K562 (cell line): Measurements from ENCODE around the gene HOXC10.

Source experiments
- MTF1 ChIP-seq: fragments of 250-450 bp; sonication (Bioruptor Pico); IDR thresholded peaks from 2 replicates; pipeline ENCODE4 v1.9.0; 2021; ENCODE audit warnings: moderate library complexity, mild to moderate bottlenecking, inconsistent platforms, borderline replicate concordance
- NBN ChIP-seq: fragments of 450-650 bp; IDR thresholded peaks from 2 replicates; pipeline ENCODE4 v1.6.1; 2016; ENCODE audit warnings: low read depth, mild to moderate bottlenecking
- PHTF2 ChIP-seq: fragments of 250-450 bp; sonication (Bioruptor Pico); IDR thresholded peaks from 2 replicates; pipeline ENCODE4 v1.5.0; 2021; ENCODE audit warnings: mild to moderate bottlenecking
- POLR2A ChIP-seq: fragments of 450-650 bp; conservative IDR thresholded peaks from 2 replicates; pipeline ENCODE4 v1.6.1; 2016
- SRF ChIP-seq, 2 experiments: fragments of 250-450, 450-650 bp in 1 of 2; sonication (Bioruptor Pico) in 1 of 2; sonication (generic) in 1 of 2; formaldehyde crosslinking; IDR thresholded peaks; 2 replicates each; pipeline versions ENCODE4 v1.5.0 to v1.5.1; 2020 to 2022; ENCODE audit warnings: mild to moderate bottlenecking in 1 of 2, missing genetic modification reagents in 1 of 2
- TCF7 ChIP-seq: sonication (generic); IDR thresholded peaks from 2 replicates; pipeline ENCODE4 v1.6.1; 2016; ENCODE audit warnings: antibody characterized with exemption, borderline replicate concordance
- TOE1 ChIP-seq, 2 experiments: fragments of 450-650 bp in 1 of 2; sonication (generic) in 1 of 2; formaldehyde crosslinking in 1 of 2; IDR thresholded peaks; 2 replicates each; pipeline versions ENCODE4 v1.7.1 to v1.8.0; 2016 to 2022; ENCODE audit warnings: borderline replicate concordance in 2 of 2, mild to moderate bottlenecking in 2 of 2, antibody characterized with exemption in 1 of 2, inconsistent platforms in 1 of 2, low read depth in 1 of 2, missing genetic modification reagents in 1 of 2, moderate library complexity in 1 of 2
- ZC3H11A ChIP-seq: IDR thresholded peaks from 2 replicates; pipeline ENCODE4 v1.6.1; 2012; ENCODE audit warnings: low read depth, low read length, improper control_type of control experiment
- ZNF41 ChIP-seq: fragments of 250-450 bp; sonication (Bioruptor Pico); conservative IDR thresholded peaks from 2 replicates; pipeline ENCODE4 v1.4.0; 2020; ENCODE audit warnings: mild to moderate bottlenecking
- TF ChIP-seq, protein P1 (sequence below), 3 experiments: IDR thresholded peaks in 2 of 3; conservative IDR thresholded peaks in 1 of 3; 2 replicates each; pipeline ENCODE4 v1.5.1; 2011 to 2012; ENCODE audit warnings: low read length in 3 of 3, mild to moderate bottlenecking in 3 of 3, control low read depth in 2 of 3, improper control_type of control experiment in 1 of 3, inconsistent platforms in 1 of 3, low read depth in 1 of 3, mixed read lengths in 1 of 3, moderate library complexity in 1 of 3; ENCODE audit not compliant: insufficient read depth in 2 of 3
- TF ChIP-seq, protein P2 (sequence below): sonication (generic); formaldehyde crosslinking; IDR thresholded peaks from 2 replicates; pipeline ENCODE4 v1.8.1; 2022; ENCODE audit warnings: missing genetic modification reagents
- TF ChIP-seq, protein P3 (sequence below): fragments of 450-650 bp; IDR thresholded peaks from 2 replicates; pipeline ENCODE4 v1.6.1; 2016; ENCODE audit warnings: missing biosample characterization, missing genetic modification characterization
- TF ChIP-seq, protein P4 (sequence below), 2 experiments: fragments of 200-800 bp in 1 of 2; sonication (Bioruptor generic) in 1 of 2; sonication (generic) in 1 of 2; formaldehyde crosslinking in 1 of 2; IDR thresholded peaks in 1 of 2; conservative IDR thresholded peaks in 1 of 2; 2 replicates each; pipeline versions ENCODE4 v1.5.0 to v1.6.1; 2016 to 2020; ENCODE audit warnings: missing compliant biosample characterization in 1 of 2, missing genetic modification characterization in 1 of 2, missing genetic modification reagents in 1 of 2

DNA sequence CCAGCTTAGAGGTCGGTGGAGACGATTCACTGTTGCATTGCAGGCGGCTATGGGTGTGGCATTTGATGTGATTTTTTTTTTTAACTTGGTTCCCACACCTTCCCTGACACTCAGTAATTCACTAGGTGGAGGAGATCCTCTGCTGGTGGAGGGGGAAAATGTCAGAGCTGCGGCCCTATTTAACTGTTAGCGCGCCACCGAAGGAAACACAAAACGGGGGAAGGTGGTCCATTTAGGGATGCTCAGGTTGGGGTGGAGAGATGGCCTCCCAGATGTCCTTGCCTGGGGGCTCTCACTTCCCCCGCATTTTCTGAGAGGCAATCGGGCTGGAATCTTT lies 34.5 kb upstream of the HOXC10 start:
- TF ChIP-seq, protein P1, sequence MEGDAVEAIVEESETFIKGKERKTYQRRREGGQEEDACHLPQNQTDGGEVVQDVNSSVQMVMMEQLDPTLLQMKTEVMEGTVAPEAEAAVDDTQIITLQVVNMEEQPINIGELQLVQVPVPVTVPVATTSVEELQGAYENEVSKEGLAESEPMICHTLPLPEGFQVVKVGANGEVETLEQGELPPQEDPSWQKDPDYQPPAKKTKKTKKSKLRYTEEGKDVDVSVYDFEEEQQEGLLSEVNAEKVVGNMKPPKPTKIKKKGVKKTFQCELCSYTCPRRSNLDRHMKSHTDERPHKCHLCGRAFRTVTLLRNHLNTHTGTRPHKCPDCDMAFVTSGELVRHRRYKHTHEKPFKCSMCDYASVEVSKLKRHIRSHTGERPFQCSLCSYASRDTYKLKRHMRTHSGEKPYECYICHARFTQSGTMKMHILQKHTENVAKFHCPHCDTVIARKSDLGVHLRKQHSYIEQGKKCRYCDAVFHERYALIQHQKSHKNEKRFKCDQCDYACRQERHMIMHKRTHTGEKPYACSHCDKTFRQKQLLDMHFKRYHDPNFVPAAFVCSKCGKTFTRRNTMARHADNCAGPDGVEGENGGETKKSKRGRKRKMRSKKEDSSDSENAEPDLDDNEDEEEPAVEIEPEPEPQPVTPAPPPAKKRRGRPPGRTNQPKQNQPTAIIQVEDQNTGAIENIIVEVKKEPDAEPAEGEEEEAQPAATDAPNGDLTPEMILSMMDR (IDR thresholded peaks at IDR 0.05 in 2 of 3, conservative IDR thresholded peaks at IDR 0.05 in 1 of 3; ENCODE audit: insufficient read depth in 2 of 3, low read depth in 1 of 3, low read length in 3 of 3): peak; percentile 32 to 37 (median 35); a peak in 4 of 6 replicates
- TF ChIP-seq, protein P2, sequence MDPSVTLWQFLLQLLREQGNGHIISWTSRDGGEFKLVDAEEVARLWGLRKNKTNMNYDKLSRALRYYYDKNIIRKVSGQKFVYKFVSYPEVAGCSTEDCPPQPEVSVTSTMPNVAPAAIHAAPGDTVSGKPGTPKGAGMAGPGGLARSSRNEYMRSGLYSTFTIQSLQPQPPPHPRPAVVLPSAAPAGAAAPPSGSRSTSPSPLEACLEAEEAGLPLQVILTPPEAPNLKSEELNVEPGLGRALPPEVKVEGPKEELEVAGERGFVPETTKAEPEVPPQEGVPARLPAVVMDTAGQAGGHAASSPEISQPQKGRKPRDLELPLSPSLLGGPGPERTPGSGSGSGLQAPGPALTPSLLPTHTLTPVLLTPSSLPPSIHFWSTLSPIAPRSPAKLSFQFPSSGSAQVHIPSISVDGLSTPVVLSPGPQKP (CRISPR knock-in tag): no peak
- TF ChIP-seq ZC3H11A (no peak), NBN (no peak), MTF1 (CRISPR knock-in tag) (no peak), TCF7 (no peak), SRF (CRISPR knock-in tag; IDR thresholded peaks at IDR 0.05) (no peak), ZNF41 (no peak), POLR2A (no peak), PHTF2 (CRISPR knock-in tag) (no peak), TOE1 (IDR thresholded peaks at IDR 0.05; ENCODE audit: borderline replicate concordance) (no peak), TOE1 (CRISPR knock-in tag; IDR thresholded peaks at IDR 0.05; ENCODE audit: borderline replicate concordance, low read depth) (no peak)
- TF ChIP-seq, protein P3, sequence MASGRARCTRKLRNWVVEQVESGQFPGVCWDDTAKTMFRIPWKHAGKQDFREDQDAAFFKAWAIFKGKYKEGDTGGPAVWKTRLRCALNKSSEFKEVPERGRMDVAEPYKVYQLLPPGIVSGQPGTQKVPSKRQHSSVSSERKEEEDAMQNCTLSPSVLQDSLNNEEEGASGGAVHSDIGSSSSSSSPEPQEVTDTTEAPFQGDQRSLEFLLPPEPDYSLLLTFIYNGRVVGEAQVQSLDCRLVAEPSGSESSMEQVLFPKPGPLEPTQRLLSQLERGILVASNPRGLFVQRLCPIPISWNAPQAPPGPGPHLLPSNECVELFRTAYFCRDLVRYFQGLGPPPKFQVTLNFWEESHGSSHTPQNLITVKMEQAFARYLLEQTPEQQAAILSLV: no peak
- TF ChIP-seq, protein P4, sequence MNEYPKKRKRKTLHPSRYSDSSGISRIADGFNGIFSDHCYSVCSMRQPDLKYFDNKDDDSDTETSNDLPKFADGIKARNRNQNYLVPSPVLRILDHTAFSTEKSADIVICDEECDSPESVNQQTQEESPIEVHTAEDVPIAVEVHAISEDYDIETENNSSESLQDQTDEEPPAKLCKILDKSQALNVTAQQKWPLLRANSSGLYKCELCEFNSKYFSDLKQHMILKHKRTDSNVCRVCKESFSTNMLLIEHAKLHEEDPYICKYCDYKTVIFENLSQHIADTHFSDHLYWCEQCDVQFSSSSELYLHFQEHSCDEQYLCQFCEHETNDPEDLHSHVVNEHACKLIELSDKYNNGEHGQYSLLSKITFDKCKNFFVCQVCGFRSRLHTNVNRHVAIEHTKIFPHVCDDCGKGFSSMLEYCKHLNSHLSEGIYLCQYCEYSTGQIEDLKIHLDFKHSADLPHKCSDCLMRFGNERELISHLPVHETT (CRISPR knock-in tag; conservative IDR thresholded peaks at IDR 0.05 in 1 of 2, IDR thresholded peaks at IDR 0.05 in 1 of 2): no peak
